HCT116 (cell line): Measurements from ENCODE around the gene PPP1CB.

Experiments
- CEBPB ChIP-seq: IDR thresholded peaks from 2 replicates; pipeline ENCODE4 v1.6.1; 2012; ENCODE audit warnings: low read depth
- CTCF ChIP-seq, 3 experiments: fragments of 200-600 bp in 1 of 3; sonication (generic) in 1 of 3; IDR thresholded peaks in 2 of 3; conservative IDR thresholded peaks in 1 of 3; 2 replicates each; pipeline ENCODE4 v1.5.1; 2012 to 2017; ENCODE audit warnings: low read depth in 2 of 3, low read length in 2 of 3, antibody characterized with exemption in 1 of 3, borderline replicate concordance in 1 of 3, control low read depth in 1 of 3, mild to moderate bottlenecking in 1 of 3, mixed read lengths in 1 of 3, mixed run types in 1 of 3, moderate library complexity in 1 of 3; ENCODE audit not compliant: insufficient read depth in 1 of 3
- POLR2A ChIP-seq: IDR thresholded peaks from 2 replicates; pipeline ENCODE4 v1.7.0; 2011; ENCODE audit warnings: borderline replicate concordance; ENCODE audit not compliant: insufficient read depth, insufficient read length; ENCODE audit errors: extremely low read depth
- REST ChIP-seq: IDR thresholded peaks from 2 replicates; pipeline ENCODE4 v1.6.1; 2012; ENCODE audit warnings: low read depth

GRCh38 chr2:28702878-28703277 lies 48.8 kb upstream of the PPP1CB start:
- TF ChIP-seq CEBPB (no peak), REST (no peak), POLR2A (no peak), CTCF (IDR thresholded peaks at IDR 0.05 in 2 of 3, conservative IDR thresholded peaks at IDR 0.05 in 1 of 3; ENCODE audit: borderline replicate concordance in 1 of 3, insufficient read depth in 1 of 3, low read depth in 2 of 3, low read length in 2 of 3) (no peak)
